ENCODE data around the gene PRMT7. TPM values are rescaled to one million over a fixed set of nuclear protein-coding genes. Genes with fewer than 3 reads are reported as not detected.

PRMT7 gene
- total and polyA plus RNA-seq, 4 experiments from 2014 or later: 28.3 to 104 (median 64.5) TPM

- no peaks in the 10 kb centered on the region for H3K27me3 ChIP-seq (ENCODE audit: insufficient read depth, low read length)
- Mint-ChIP-seq H3K9me3 (no peaks in the 10 kb centered on the region), H3K27ac (peak overlapping the region in 1 of 7 donors; percentile 11), H3K36me3 (peaks cover 10 to 12% of the 10 kb centered on the region in 2 donors), H3K4me3 (no peak overlapping the region), H3K4me1 (peaks cover 14 to 55% (median 33%) of the 10 kb centered on the region in 4 donors), H3K27me3 (no peaks in the 10 kb centered on the region)
- ChIA-PET CTCF (ENCODE audit: partially characterized antibody) (interaction anchor here (1.0 to 1.1 kb wide), 2 partner anchors 32 to 36 kb away, joined by 3 read pairs; no protein-coding TSS in a partner anchor), POLR2A (ENCODE audit: partially characterized antibody) (no interaction called here)
- no peak overlapping the region for H3K27ac ChIP-seq (ENCODE audit: low read depth, low read length)
- H3K4me1 ChIP-seq (ENCODE audit: insufficient read depth, low read length): peaks cover 45% of the 10 kb centered on the region
- no peak for DNase-seq
- peaks cover 10% of the 10 kb centered on the region for H3K36me3 ChIP-seq (ENCODE audit: insufficient read depth, low read length)
- no peak overlapping the region for H3K4me3 ChIP-seq (ENCODE audit: low read length in 2 of 2)
- no peaks in the 10 kb centered on the region for H3K9me3 ChIP-seq (ENCODE audit: control insufficient read depth in 1 of 2, low read length in 2 of 2)
- intact Hi-C loops (cut with micrococcal nuclease): no loop called here
Measured at GRCh38 chr16:68360547-68360946, 49.7 kb downstream of the PRMT7 start.

GRCh38 chr16:68360956-68361355 is 50.1 kb downstream of the PRMT7 start:
- ChIA-PET POLR2A (ENCODE audit: partially characterized antibody) (no interaction called here), CTCF (ENCODE audit: partially characterized antibody) (interaction anchor here (1.0 kb wide), 1 partner anchor 32 kb away, joined by 3 read pairs; no protein-coding TSS in a partner anchor)
- Mint-ChIP-seq H3K27me3 (no peaks in the 10 kb centered on the region), H3K27ac (no peak overlapping the region), H3K4me3 (no peak overlapping the region), H3K36me3 (peaks cover 10 to 12% of the 10 kb centered on the region in 2 donors), H3K9me3 (no peaks in the 10 kb centered on the region), H3K4me1 (peaks cover 14 to 52% (median 32%) of the 10 kb centered on the region in 4 donors)
- H3K36me3 ChIP-seq (ENCODE audit: insufficient read depth, low read length): peaks cover 10% of the 10 kb centered on the region
- no peak overlapping the region for H3K4me3 ChIP-seq (ENCODE audit: low read length in 2 of 2)
- H3K27me3 ChIP-seq (ENCODE audit: insufficient read depth, low read length): no peaks in the 10 kb centered on the region
- H3K9me3 ChIP-seq (ENCODE audit: control insufficient read depth in 1 of 2, low read length in 2 of 2): no peaks in the 10 kb centered on the region
- no peak for DNase-seq
- no peak overlapping the region for H3K27ac ChIP-seq (ENCODE audit: low read depth, low read length)
- H3K4me1 ChIP-seq (ENCODE audit: insufficient read depth, low read length): peaks cover 40% of the 10 kb centered on the region
- intact Hi-C loops (cut with micrococcal nuclease): no loop called here

- H3K4me3 ChIP-seq (ENCODE audit: low read length in 2 of 2): no peak overlapping the region
- peaks cover 35% of the 10 kb centered on the region for H3K4me1 ChIP-seq (ENCODE audit: insufficient read depth, low read length)
- intact Hi-C loops (cut with micrococcal nuclease): no loop called here
- no peak overlapping the region for H3K27ac ChIP-seq (ENCODE audit: low read depth, low read length)
- Mint-ChIP-seq H3K27me3 (no peaks in the 10 kb centered on the region), H3K9me3 (no peaks in the 10 kb centered on the region), H3K27ac (no peak overlapping the region), H3K4me1 (peaks cover 13 to 47% (median 29%) of the 10 kb centered on the region in 4 donors), H3K4me3 (no peak overlapping the region), H3K36me3 (peaks cover 8 to 12% of the 10 kb centered on the region in 2 donors)
- no peaks in the 10 kb centered on the region for H3K27me3 ChIP-seq (ENCODE audit: insufficient read depth, low read length)
- POLR2A ChIA-PET (ENCODE audit: partially characterized antibody): no interaction called here
- no peaks in the 10 kb centered on the region for H3K9me3 ChIP-seq (ENCODE audit: control insufficient read depth in 1 of 2, low read length in 2 of 2)
- CTCF ChIA-PET (ENCODE audit: partially characterized antibody): no interaction called here
- DNase-seq: no peak
- peaks cover 10% of the 10 kb centered on the region for H3K36me3 ChIP-seq (ENCODE audit: insufficient read depth, low read length)
Measured at GRCh38 chr16:68361485-68361884, 50.7 kb downstream of the PRMT7 start.

GRCh38 chr16:68362262-68362913 is 51.6 kb downstream of the PRMT7 start:
- ChIA-PET POLR2A (ENCODE audit: partially characterized antibody) (no interaction called here), CTCF (ENCODE audit: partially characterized antibody) (interaction anchor here (1.2 kb wide), 1 partner anchor 159 kb away, joined by 4 read pairs; no protein-coding TSS in a partner anchor)
- Histone ChIP-seq H3K9me3 (ENCODE audit: control insufficient read depth in 1 of 2, low read length in 2 of 2) (no peaks in the 10 kb centered on the region), H3K4me3 (ENCODE audit: low read length in 2 of 2) (no peak overlapping the region), H3K4me1 (ENCODE audit: insufficient read depth, low read length) (peaks cover 29% of the 10 kb centered on the region), H3K27ac (ENCODE audit: low read depth, low read length) (no peak overlapping the region), H3K36me3 (ENCODE audit: insufficient read depth, low read length) (peaks cover 10% of the 10 kb centered on the region), H3K27me3 (ENCODE audit: insufficient read depth, low read length) (no peaks in the 10 kb centered on the region)
- Mint-ChIP-seq H3K9me3 (no peaks in the 10 kb centered on the region), H3K27ac (no peak overlapping the region), H3K4me3 (no peak overlapping the region), H3K36me3 (peaks cover 4 to 8% of the 10 kb centered on the region in 2 donors), H3K4me1 (peaks cover 8 to 42% (median 25%) of the 10 kb centered on the region in 4 donors), H3K27me3 (no peaks in the 10 kb centered on the region)
- intact Hi-C loops (cut with micrococcal nuclease): no loop called here
- DNase-seq: peak in 1 of 5 donors; percentile 5

- Histone ChIP-seq H3K27me3 (ENCODE audit: insufficient read depth, low read length) (no peaks in the 10 kb centered on the region), H3K4me1 (ENCODE audit: insufficient read depth, low read length) (peaks cover 29% of the 10 kb centered on the region), H3K9me3 (ENCODE audit: control insufficient read depth in 1 of 2, low read length in 2 of 2) (no peaks in the 10 kb centered on the region), H3K27ac (ENCODE audit: low read depth, low read length) (no peak overlapping the region), H3K4me3 (ENCODE audit: low read length in 2 of 2) (no peak overlapping the region), H3K36me3 (ENCODE audit: insufficient read depth, low read length) (peaks cover 4% of the 10 kb centered on the region)
- Mint-ChIP-seq H3K4me1 (peaks cover 8 to 42% (median 25%) of the 10 kb centered on the region in 4 donors), H3K9me3 (no peaks in the 10 kb centered on the region), H3K27ac (peak overlapping the region in 2 of 7 donors; percentile 25), H3K36me3 (peaks cover 4 to 7% of the 10 kb centered on the region in 2 donors), H3K27me3 (no peaks in the 10 kb centered on the region), H3K4me3 (no peak overlapping the region)
- POLR2A ChIA-PET (ENCODE audit: partially characterized antibody): no interaction called here
- peak in 1 of 5 donors; percentile 41 for DNase-seq
- CTCF ChIA-PET (ENCODE audit: partially characterized antibody): interaction anchor here (1.1 to 1.2 kb wide), 2 partner anchors 34 to 158 kb away, joined by 4 read pairs; no protein-coding TSS in a partner anchor
- intact Hi-C loops (cut with micrococcal nuclease): no loop called here
Measured at GRCh38 chr16:68362947-68363657, 52.3 kb downstream of the PRMT7 start.

GRCh38 chr16:68363658-68364521 is 53.1 kb downstream of the PRMT7 start:
- H3K9me3 Mint-ChIP-seq: no peaks in the 10 kb centered on the region
- H3K4me1 Mint-ChIP-seq: peaks cover 9 to 46% (median 27%) of the 10 kb centered on the region in 4 donors
- ChIA-PET CTCF (ENCODE audit: partially characterized antibody) (interaction anchor here (1.1 to 1.2 kb wide), 4 partner anchors 8 to 146 kb away, joined by 3 to 4 read pairs (median 4); no protein-coding TSS in a partner anchor), POLR2A (ENCODE audit: partially characterized antibody) (no interaction called here)
- no peak overlapping the region for H3K27ac Mint-ChIP-seq
- H3K36me3 ChIP-seq (ENCODE audit: insufficient read depth, low read length): peaks cover 4% of the 10 kb centered on the region
- no peaks in the 10 kb centered on the region for H3K27me3 ChIP-seq (ENCODE audit: insufficient read depth, low read length)
- H3K27me3 Mint-ChIP-seq: no peaks in the 10 kb centered on the region
- no peak overlapping the region for H3K27ac ChIP-seq (ENCODE audit: low read depth, low read length)
- intact Hi-C loops (cut with micrococcal nuclease): no loop called here
- H3K4me1 ChIP-seq (ENCODE audit: insufficient read depth, low read length): peaks cover 28% of the 10 kb centered on the region
- H3K4me3 ChIP-seq (ENCODE audit: low read length in 2 of 2): no peak overlapping the region
- no peaks in the 10 kb centered on the region for H3K9me3 ChIP-seq (ENCODE audit: control insufficient read depth in 1 of 2, low read length in 2 of 2)
- peak in 1 of 5 donors; percentile 12 for DNase-seq
- H3K4me3 Mint-ChIP-seq: no peak overlapping the region
- peaks cover 2 to 5% of the 10 kb centered on the region in 2 donors for H3K36me3 Mint-ChIP-seq

Measured in CD4-positive, alpha-beta memory T cell (primary cell).